ENCODE data around the gene TUBGCP5.
A peak's percentile ranks its signal among the peaks of the same experiment; 100 is the strongest.
"Not testable (repeated sequence)": the region's sequence is repeated elsewhere in the genome, so short reads cannot be mapped to it uniquely, and the experiment has no call there.

Gene TUBGCP5

DNA sequence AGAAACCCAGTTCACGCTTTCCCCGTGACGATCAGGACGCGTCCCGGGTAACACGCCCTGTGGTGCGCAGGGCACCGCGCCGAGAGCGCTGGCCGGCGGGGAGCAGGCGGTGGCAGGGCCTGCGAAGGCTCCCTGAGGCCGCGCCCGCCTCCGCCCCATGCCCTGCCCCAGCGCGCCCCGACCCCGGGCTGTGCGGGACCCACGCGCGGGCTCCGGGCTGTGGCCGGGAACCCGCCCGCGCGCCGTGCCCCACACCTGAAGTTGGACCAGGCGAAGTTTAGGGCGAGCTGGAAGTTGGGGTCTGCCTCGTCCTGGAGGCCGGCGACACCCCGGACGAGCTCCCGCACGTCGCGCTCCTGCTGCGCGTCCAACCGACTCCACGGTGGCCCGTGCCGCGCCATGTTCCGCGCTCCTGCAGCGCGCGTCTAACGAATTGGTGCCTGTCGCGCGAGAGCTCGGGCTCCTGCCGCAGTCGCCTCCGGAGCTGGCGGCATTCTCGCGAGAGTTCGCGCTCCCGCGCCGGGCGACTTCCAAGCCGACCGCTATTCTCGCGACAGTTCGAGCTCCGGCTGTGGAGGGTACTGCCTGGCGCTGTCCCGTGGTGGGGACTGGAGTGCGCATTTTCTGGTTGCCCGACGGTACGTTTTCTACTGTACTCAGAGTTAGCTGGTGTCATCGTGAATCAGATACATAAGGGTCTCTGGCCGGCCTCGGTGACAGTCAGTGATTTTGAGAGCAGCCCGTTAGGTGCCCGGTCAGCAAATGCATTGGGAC is at the start of gene TUBGCP5:
Gene TUBGCP5 (minus strand): TSS at position 427 of the 774 bp plus-strand sequence. CDS start 26 bp downstream, at position 401.
- peak; percentile 99 for DNase-seq

DNA sequence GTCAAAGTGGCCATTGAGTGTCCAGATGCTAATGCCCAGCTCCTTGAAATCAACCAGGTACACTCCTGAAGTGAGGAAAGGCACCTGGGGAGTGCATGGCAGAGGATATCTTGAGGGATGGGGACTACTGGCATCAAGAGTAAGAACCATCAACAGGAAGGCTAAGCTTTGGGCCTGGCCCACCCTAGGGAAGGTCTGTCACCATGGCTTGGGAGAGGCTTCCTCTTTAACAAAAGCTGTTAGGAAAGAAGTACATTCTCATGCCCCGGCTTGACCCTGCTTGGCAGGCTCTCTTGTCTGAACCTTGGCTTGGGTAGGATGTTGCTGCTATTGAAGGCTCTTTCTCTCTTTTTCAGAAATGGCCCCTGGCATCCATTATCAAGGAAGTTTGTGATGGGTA is 43.7 kb upstream of the TUBGCP5 start:
- DNase-seq, result no peak

DNA sequence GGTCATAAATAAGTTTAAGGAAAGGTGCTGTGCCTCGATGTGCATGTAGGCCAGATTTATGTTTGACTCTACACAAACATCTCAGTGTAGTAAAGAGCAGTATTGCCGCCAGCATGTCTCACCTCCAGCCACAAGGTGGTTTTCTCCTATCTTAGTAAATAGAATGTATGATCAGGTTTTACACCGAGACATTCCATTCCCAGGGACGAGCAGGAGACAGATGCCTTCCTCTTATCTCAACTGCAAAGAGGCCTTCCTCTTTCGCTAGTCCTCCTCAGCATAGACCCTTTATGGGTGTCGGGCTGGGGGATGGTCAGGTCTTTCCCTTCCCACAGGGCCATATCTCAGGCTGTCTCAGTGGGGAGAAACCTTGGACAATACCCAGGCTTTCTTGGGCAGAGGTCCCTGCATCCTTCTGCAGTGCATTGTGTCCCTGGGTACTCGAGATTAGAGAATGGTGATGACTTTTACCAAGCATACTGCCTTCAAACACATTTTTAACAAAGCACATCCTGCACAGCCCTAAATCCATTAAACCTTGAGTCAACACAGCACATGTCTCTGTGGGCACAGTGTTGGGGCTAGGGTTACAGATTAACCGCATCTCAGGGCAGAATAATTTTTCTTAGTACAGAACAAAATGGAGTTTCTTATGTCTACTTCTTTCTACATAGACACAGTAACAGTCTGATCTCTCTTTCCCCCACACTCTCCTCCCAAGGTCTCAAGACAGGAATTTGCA is 42.8 kb upstream of the TUBGCP5 start:
- not testable (repeated sequence) for DNase-seq

DNA sequence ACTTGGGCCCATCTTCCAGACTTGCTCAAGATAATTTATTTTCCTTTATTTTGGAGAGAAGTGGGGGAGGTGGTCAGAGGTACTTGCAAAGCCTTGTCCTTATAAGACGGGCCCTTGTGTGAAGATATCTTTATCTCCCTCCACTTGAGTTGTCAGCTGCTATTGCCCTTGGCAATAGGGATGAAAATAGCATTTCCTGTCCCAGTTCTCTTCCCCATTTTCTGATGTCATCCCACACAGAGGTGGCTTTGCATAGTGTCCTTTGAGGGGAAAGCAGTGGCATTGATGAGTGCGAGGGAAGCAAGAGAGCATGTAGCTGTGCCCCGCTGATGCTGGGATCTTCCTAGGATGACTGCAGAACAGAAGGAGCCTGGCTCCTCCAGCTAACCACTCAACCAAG is 41.9 kb upstream of the TUBGCP5 start:
- no peak for DNase-seq

DNA sequence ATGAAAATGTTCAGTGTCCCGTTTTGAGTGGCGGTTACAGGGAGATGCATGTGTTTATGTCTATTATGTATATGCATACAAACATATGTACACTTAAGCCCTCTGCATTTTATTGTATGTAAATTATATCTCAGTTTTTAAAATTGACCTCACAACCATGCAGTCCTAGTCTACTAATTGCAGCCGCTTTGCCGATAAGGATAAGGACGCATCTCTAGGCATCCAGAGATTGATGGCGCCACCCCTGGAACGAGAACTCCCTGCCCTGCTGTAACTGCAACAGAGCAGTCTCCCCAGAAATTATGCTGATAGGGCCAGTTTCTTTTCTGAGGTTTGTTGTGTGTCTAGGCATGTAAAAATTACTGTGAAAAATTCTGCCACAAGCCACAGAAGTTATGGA is 40.4 kb upstream of the TUBGCP5 start:
- DNase-seq, result no peak

DNA sequence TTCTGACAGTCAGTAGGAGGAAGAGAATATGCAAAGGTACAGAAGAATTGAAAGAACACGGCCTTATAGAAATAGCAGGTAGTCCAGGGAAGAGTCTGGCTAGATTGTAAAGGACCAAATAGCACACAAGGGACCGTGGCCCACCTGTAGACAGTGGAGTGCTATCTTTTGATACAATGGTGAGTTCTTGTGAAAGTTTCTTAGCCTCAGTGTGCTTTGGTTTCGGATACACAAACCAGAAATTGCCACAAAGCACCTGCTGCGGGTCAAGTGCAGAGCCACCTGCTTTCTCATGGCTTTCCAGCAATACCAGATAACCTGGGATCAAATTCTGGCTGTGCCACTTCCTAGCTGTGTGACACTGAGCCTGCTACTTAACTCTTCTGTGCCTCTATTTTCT is 36.6 kb upstream of the TUBGCP5 start:
- no peak for DNase-seq

DNA sequence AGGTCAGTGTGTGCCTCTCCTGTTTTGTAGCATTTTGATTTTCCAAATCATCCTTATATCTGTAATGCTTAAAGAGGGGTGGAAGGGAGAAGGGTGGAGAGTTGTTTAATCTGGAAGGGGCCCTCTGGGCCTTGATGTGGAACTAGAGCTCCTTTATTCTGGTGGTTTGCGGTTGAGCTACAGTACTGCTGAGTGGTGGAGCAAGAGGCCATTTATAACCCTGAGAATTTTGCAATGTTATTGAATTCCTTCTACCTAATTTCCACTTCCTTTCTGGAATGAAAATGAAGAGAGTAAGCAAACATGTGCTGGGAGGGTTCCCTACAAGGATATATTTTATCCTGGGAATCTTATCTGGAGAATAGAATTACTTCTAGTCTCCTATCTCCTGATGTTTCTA is 35.3 kb upstream of the TUBGCP5 start:
- DNase-seq, result no peak

DNA sequence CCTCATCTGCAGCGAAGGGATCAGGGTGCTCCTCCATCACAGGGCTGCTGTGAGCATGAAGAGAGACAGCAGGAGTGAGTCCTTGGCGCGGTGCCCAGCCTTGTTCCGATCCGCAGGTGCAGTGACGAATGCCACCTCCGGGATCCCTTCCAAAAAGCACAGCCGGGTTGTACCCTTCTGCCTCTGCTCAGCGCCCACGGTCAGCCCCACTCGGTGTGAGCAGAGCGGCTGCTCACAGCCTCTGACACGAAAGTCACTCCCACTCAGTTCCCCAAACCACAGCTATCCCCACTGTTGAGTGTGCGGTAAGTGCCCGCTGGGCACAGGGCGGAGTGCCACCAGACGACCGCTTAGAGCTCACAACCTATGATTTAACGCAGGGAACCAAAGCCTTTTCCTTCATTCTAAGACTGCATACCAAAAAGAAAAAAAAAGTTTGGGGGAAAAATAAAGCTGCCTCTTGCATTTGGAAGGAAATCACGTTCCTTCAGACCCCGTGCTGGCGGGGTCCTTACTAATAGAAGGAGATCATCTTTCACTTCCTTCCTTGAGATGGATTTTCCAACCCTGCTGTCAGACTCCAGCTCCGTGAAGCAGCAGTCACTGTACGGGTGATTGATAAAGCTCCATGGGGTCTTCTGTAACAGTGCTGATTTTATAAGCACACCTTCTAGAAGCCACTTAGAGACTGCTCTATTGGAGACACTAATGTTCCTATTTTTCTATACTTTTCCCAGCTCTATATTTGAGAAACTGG is 34.7 kb upstream of the TUBGCP5 start:
- no peak for DNase-seq

DNA sequence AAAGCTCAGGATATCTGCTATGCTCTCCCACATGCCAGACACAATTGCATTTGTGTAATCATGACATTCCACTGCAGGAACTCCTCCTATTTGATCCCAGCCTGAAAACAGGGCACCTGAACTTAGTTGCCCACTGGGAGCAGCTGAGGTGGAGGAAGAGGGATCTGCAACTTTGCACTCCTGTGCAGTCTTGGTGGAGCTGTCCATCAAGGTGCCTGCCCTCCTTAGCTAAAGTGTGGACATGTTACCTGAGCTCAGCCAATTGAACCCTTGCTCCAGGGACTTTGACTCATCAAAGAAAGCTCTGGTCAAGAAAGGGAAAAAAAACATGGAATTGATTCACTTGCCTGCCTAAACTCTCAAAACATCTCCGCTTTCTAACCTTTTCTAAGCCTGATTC is 33.3 kb upstream of the TUBGCP5 start:
- DNase-seq, result no peak

DNA sequence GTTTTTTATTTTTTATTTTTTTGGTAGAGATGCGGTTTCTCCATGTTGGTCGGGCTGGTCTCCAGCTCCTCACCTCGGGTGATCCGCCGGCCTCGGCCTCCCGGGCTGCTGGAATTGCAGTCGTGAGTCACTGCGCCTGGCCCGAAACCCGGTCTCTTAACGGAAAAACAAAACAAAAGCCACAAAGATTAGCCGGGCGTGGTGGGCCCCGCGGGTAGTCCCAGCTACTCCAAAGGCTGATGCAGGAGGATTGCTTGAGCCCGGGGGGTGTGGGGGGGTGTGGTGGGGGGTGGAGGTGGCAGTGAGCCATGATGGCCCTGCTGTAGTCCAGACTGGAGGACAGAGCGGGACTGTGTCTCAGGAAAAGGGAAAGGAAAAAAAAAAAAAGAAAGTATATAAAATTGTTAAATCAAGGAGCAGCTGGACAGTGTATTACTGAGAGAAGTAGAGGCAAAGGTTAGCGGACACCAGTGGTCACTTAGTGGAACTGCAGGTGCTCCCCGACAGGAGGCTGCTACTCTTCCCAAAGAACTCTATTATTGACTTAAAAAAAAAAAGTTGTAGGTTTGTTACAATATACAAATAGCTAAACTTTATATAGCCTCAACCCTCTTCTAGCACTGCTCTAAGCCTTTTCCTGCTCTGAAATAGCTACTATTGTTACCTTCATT is 30.3 kb upstream of the TUBGCP5 start:
- DNase-seq, result no peak

DNA sequence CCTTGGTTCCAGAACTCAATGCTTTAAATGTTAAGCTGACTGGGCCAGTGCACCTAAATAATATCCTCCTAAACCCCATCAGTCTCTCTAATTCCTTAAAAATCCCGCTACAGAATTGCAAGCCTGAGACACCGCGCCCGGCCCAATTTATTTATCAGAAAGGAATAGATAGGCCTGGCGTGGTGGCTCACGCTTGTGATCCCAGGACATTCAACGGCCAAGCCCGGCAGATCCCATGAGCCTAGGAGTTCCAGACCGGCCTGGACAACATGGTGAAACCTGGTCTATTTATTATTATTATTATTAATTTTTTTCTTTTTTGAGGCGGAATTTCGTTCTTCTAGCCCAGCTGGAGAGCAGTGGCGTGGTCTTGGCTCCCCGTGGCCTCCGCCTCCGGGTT is 28.0 kb upstream of the TUBGCP5 start:
- DNase-seq, result no peak

DNA sequence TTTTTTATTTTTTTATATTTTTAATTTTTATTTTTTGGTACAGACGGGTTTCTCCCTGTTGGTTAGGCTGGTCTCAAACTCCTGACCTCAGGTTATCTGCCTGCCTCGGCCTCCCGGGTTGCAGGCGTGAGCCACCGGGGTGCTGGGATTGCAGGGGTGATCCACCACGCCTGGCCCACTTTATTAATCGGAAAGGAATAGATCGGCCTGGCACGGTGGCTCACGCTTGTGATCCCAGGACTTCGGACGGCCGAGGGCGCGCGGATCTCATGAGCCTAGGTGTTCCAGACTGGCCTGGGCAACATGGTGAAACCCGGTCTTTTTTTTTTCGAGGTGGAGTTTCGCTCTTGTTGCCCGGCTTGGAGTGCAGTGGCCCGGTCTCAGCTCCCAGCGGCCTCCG is 26.5 kb upstream of the TUBGCP5 start:
- no peak for DNase-seq

DNA sequence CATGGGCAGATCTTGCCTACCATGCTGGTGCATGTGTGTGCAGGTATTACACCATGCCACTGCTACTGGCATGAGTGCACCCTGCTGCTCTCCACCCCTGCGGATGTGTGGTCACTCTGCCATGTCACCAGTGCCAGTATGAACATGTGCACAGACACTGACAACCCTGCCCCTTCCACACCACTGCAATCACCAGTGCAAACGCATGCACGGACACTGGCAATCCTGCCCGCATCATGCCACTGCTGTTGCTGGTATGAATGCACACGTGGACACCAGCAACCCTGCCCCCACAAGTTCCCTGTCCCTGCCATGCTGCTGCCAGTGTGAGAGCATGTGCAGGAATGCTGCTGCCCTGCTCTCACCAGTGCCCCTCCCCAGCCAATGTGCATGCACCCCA is 24.8 kb upstream of the TUBGCP5 start:
- DNase-seq, result no peak

DNA sequence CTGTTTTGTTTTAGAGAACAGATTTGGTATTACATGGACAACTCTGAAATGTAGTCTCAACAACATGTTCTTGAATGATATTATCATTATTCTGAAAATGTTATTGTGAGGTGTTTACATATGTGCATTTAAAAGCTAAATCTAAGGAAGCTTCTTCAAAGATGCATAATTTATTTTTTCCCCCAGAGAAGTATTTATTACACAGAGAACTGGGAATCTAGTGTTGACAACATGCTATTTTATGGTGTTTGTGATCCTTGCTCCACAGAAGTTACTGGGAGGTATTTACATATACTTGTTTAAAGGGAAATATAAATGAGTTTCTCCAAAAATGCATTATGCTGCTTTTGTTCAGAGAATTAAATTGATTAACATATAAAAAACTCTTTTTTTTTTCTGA is 18.3 kb upstream of the TUBGCP5 start:
- DNase-seq, result no peak

DNA sequence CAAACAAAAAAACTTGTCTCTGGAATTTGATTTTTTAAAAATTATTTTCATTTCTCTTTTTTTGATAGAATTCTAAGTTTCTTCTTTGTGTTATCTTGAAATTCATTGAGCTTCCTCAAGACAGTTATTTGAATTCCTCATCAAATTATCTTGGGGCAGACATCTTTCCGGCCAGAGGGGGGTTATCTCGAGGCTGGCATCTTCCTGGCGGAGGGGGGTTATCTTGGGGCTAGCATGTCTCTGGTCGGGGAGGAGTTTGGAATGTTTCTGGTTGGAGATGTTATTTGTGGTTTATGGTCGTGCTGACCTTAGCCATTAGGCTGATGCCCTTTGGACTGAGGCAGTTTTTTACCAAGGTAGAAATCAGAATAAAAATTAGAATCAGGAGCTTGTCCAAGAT is 15.9 kb upstream of the TUBGCP5 start:
- no peak for DNase-seq

DNA sequence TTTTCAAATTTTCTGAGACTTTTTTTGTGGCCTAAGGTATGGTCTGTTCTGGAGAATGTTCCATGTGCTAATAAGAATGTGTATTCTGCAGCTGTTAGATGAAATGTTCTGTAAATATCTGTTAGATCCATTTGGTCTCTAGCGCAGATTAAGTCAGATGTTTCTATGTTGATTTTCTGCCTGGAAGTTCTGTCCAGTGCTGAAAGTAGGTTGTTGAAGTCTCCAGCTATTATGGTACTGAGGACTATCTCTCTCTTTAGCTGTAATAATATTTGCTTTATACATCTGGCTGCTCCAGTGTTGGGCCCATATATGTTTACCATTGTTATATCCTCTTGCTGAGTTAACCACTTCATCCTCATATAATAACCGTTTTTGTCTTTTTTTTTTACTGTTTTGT is 13.2 kb upstream of the TUBGCP5 start:
- DNase-seq, result no peak

DNA sequence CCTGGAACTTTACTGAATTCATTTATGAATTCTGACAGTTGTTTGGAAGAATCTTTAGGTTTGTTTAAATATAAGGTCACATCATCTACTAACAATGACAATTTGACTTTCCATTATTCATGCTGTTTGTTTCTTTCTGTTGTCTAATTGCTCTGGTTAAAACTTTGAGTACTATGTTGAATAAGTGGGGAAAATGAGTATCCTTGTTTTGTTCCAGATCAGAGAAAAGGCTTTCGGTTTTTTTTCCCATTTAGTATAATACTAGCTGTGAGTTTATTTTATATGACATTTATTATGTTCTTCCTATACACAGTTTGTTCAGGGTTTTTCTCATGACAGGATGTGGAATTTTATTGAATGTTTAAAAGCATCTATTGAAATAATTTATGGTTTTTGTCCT is 11.3 kb upstream of the TUBGCP5 start:
- DNase-seq, result no peak

DNA sequence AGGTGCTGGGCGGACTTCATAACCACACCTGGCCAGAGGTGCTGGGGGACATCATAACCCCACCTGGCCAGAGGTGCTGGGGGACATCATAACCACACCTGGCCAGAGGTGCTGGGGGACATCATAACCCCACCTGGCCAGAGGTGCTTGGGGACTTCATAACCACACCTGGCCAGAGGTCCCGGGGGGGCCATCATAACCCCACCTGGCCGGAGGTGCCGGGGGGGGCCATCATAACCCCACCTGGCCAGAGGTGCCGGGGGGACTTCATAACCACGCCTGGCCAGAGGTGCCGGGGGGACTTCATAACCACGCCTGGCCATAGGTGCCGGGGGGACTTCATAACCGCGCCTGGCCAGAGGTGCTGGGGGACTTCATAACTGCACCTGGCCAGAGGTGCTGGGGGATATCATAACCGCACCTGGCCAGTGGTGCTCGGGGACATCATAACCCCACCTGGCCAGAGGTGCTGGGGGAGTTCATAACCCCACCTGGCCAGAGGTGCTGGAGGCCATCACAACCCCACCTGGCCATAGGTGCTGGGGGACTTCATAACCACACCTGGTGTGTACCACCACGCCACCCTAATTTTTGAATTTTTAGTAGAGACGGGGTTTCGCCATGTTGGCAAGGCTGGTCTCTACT is 10.7 kb upstream of the TUBGCP5 start:
- DNase-seq, result no peak

DNA sequence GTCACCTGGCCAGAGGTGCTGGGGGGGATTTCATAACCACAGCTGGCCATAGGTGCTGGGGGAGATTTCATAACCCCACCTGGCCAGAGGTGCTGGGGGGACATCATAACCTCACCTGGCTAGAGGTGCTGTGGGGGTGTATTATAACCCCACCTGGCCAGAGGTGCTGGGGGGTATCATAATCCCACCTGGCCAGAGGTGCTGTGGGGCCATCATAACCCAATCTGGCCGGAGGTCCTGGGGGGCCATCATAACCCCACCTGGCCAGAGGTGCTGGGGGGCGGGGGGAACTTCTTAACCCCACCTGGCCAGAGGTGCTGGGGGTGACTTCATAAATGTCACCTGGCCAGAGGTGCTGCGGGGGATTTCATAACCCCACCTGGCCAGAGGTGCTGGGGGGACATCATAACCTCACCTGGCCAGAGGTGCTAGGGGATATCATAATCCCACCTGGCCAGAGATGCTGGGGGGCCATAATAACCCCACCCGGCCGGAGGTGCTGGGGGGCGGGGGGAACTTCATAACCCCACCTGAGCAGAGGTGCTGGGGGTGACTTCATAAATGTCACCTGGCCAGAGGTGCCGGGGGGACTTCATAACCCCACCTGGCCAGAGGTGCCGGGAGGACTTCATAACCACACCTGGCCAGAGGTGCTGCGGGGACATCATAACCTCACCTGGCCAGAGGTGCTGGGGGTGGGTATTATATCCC is 9.4 kb upstream of the TUBGCP5 start:
- DNase-seq, result not testable (repeated sequence)

DNA sequence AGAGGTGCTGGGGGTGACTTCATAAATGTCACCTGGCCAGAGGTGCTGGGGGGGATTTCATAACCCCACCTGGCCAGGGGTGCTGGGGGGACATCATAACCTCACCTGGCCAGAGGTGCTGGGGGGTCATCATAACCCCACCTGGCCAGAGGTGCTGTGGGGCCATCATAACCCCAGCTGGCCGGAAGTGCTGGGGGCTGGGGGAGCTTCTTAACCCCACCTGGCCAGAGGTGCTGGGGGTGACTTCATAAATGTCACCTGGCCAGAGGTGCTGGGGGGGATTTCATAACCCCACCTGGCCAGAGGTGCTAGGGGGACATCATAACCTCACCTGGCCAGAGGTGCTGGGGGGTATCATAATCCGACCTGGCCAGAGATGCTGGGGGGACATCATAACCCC is 4.6 kb upstream of the TUBGCP5 start:
- not testable (repeated sequence) for DNase-seq

DNA sequence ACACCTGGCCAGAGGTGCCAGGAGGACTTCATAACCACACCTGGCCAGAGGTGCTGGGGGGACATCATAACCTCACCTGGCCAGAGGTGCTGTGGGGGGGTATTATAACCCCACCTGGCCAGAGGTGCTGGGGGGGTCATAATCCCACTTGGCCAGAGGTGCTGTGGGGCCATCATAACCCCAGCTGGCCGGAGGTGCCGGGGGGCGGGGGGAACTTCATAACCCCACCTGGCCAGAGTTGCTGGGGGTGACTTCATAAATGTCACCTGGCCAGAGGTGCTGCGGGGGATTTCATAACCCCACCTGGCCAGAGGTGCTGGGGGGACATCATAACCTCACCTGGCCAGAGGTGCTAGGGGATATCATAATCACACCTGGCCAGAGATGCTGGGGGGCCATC is 4.2 kb upstream of the TUBGCP5 start:
- DNase-seq, result not testable (repeated sequence)

DNA sequence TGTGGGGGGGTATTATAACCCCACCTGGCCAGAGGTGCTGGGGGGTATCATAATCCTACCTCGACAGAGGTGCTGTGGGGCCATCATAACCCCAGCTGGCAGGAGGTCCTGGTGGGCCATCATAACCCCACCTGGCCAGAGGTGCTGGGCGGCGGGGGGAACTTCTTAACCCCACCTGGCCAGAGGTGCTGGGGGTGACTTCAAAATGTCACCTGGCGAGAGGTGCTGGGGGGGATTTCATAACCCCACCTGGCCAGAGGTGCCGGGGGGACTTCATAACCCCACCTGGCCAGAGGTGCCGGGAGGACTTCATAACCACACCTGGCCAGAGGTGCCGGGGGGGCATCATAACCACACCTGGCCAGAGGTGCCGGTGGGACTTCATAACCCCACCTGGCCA is 2.4 kb upstream of the TUBGCP5 start:
- not testable (repeated sequence) for DNase-seq

Measured in activated CD4-positive, alpha-beta T cell treated with anti-CD3 and anti-CD28 coated beads, Interleukin-10, Interleukin-2, amounts not matched to agents 100 ng/mL and 50 ng/mL, durations not matched to agents 16 hours and 8 hours (primary cell).